ENCODE results near the gene ARSA. TPM values are rescaled to one million over a fixed set of nuclear protein-coding genes. Genes with fewer than 3 reads are reported as not detected.

ARSA gene
- total RNA-seq, 1 donor from 2014 or later: 61.9 TPM

GRCh38 chr22:50581031-50581949, 46.7 kb downstream of the ARSA start:
- no peak for DNase-seq (ENCODE audit: low spot score)

DNA sequence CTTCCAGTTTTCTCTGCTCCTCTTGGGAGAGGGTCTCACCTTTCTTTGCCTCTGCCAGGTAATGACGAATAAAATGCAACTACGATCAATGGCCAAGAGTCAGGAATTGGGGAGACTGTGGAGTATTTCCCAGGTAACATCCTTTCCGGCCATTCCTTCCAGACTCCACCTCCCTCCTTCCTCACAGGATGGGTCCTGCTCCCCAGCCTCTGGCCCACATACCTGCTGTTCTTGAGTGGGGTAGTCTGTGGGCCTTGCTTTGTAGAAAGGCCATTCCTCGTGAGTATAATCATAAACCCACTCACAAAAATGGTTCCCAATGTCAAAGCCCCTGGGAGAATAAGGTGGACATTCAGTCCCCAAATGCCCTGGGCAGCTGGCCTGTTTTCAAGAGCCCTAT, 48.2 kb downstream of the ARSA start:
- no peak for DNase-seq (ENCODE audit: low spot score)

- no peak for DNase-seq (ENCODE audit: low spot score)
Observed at GRCh38 chr22:50578776-50579310, 49.1 kb downstream of the ARSA start.

DNA sequence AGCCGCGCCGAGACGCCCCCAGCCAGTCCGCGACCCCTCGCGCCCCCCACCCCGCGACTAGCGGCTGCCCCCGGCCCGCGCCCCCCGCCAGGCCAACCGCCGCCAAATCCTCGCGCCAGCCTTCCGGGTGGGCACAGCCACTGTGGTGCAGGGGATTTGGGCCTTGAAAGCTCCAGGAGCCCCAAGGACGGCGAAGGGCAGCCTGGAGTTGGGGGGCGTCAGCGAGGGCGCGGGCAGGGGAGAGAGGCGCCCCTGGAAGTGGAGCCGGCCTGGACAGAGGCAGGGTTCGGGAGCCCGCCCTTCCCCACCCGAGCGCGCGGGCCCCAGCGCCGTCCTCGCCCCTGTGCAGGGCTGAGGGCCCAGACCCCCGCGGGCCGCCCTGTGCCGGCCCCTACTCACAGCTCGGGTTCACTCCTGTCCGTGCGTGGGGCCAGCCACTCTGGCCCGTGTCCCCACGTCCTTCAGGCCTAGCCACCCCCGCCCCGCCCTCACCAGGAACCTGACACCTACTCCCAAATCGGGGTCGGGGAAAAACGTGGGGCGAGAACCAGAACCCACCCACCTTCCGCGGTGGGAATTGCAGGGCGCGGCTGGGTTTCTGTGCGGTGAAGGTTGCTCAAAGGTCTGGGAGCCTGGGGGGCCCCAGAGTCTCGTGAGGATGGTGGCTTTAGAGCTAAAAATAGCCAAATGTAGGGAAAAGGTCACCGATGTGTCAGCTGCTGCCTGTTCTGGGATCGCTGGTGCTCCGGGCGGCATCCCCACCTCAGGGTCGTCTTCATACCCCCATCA, 49.8 kb downstream of the ARSA start, which contains the start of gene CPT1B:
TSS of gene CPT1B (minus strand) at position 441 of the 789 bp plus-strand sequence. CDS start 512 bp downstream, outside the sequence.
- no peak for DNase-seq (ENCODE audit: low spot score)

DNA sequence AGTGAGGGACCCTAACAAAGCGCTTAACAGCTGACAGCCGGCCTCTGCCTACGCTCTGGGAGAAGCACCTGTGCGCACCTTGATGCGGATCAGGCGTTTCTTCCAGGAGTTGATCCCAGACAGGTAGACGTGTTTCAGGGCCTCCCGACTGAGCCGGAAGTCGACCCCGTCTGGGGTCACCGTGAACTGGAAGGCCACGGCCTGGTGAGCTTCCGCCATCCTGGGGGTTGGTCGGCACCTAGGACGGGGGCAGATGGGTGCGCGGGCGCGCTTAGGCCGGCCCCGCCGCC, 50.3 kb downstream of the ARSA start:
- no peak for DNase-seq (ENCODE audit: low spot score)

- no peak for DNase-seq (ENCODE audit: low spot score)
Observed at GRCh38 chr22:50576806-50577696, 50.9 kb downstream of the ARSA start.

DNA sequence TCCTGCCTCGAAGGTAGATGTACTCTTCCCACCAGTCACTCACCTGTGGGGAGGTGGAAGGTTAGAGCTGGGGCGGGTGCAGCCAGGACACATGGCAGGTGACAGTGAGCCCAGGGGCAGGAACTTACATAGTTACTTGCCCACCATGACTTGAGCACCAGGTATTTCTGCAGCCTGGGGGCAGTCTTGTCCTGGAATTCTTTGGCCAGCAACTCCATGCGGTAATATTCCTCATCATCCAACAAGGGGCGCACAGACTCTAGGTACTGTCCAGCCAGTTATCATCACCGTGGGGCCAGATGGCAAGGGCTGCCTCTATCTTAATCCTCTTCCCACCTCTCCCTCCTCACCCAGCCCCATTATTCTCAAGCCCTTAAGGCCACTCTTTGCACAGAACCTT, 51.9 kb downstream of the ARSA start:
- DNase-seq (ENCODE audit: low spot score): no peak

- DNase-seq (ENCODE audit: low spot score): no peak
Observed at GRCh38 chr22:50575426-50575941, 52.5 kb downstream of the ARSA start.

Other genes with a start within 250 kb of the ARSA start
- 79.2 TPM for gene SBF1, start 153.1 kb downstream of the ARSA start, total RNA-seq
- gene ADM2, start 146.6 kb downstream of the ARSA start, total RNA-seq: 4.6 TPM
- gene MIOX, start 141.3 kb downstream of the ARSA start, total RNA-seq: not detected
- gene LMF2, start 120.5 kb downstream of the ARSA start, total RNA-seq: 63.6 TPM
- gene NCAPH2, start 119.9 kb downstream of the ARSA start, total RNA-seq: 37.7 TPM
- gene SCO2, start 102.6 kb downstream of the ARSA start, total RNA-seq: not detected
- 37.9 TPM for gene TYMP, start 98.1 kb downstream of the ARSA start, total RNA-seq
- 1.2 TPM for gene KLHDC7B, start 82.3 kb downstream of the ARSA start, total RNA-seq
- gene SYCE3, start 65.2 kb downstream of the ARSA start, total RNA-seq: not detected
- 62.3 TPM for gene CPT1B, start 49.7 kb downstream of the ARSA start, total RNA-seq
- gene CHKB, start 45.3 kb downstream of the ARSA start, total RNA-seq: 98.0 TPM
- 0.83 TPM for gene MAPK8IP2, start 27.4 kb downstream of the ARSA start, total RNA-seq
- gene SHANK3, start 44.7 kb upstream of the ARSA start, total RNA-seq: 37.1 TPM
- 1.7 TPM for gene ACR, start 110.1 kb upstream of the ARSA start, total RNA-seq
- gene RABL2B, start 155.5 kb upstream of the ARSA start, total RNA-seq: 44.3 TPM